ENCODE data around the gene PAK4.

Gene PAK4

GRCh38 chr19:39167461-39168257 lies 42.1 kb downstream of the PAK4 start:
- no peak for DNase-seq

GRCh38 chr19:39168258-39169142 lies 42.9 kb downstream of the PAK4 start:
- DNase-seq: no peak

GRCh38 chr19:39169143-39169810 lies 43.7 kb downstream of the PAK4 start:
- DNase-seq: no peak

- no peak for DNase-seq
Observed at GRCh38 chr19:39170386-39171231, 45.0 kb downstream of the PAK4 start.

DNA sequence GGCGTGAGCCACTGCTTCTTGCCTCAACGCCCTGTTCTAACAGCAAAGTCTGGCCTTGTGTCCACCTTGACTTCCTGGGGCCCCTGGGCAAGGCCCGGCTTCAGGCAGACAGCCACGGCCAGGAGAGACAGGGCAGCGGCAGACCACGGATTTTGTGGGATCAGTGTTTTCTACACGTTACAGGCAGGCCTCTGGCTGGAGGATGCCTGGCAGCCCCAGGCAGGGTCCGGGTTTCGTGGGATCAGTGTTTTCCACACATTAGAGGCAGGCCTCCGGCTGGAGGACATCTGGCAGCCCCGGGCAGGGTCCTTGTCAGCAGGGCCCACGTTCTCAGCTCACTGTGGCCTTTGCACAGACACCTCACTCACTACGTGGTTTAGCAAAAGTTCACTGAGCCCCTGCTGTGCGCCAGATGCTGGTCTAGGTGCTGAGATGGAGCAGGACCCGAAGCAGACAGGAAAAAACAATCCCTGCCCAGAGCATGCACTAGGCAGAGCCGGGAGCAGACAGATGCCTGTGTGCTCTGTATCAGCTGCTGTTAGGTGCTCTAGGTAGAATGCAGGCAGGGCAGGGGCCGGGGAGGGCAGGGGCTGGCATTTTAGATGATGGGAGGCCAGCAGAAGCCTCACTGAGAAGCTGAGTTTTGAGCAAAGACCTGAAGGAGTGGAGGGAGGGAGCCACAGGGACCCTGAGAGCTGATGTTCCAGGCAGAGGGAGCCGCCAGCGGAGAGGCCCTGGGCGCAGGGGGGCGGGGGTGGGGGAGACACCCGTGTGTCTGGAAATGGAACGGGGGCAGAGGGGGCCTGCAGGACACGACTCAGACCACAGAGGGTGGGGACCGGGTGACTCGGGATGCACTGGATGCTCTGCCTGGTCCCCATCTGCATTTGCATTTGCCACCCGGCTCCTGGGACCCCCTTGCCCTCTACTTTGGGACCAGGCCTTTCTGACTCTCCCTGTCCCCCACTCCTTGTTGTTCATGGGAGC lies 46.2 kb downstream of the PAK4 start:
- DNase-seq: peak; percentile 81

DNA sequence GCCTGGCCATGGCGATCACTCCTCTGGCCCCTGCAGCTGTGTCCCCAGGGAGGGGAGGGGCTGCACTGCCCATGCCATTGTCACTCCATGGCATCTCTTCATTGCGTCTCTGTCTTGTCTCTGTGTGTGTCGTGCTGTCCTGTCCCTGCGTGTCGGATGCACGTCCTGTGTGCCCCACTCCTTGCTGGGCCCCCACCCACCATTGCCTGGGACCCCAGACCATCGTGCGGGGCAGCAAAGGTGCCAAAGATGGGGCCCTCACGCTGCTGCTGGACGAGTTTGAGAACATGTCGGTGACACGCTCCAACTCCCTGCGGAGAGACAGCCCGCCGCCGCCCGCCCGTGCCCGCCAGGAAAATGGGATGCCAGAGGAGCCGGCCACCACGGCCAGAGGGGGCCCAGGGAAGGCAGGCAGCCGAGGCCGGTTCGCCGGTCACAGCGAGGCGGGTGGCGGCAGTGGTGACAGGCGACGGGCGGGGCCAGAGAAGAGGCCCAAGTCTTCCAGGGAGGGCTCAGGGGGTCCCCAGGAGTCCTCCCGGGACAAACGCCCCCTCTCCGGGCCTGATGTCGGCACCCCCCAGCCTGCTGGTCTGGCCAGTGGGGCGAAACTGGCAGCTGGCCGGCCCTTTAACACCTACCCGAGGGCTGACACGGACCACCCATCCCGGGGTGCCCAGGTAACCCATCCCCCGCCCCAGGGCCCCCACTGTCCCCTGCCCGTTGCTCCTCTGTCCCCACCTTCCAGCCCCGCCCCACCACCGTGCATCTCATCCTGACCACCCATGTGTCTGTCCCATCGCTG lies 47.3 kb downstream of the PAK4 start:
- no peak for DNase-seq

- no peak for DNase-seq
Observed at GRCh38 chr19:39173502-39173991, 48.0 kb downstream of the PAK4 start.

DNA sequence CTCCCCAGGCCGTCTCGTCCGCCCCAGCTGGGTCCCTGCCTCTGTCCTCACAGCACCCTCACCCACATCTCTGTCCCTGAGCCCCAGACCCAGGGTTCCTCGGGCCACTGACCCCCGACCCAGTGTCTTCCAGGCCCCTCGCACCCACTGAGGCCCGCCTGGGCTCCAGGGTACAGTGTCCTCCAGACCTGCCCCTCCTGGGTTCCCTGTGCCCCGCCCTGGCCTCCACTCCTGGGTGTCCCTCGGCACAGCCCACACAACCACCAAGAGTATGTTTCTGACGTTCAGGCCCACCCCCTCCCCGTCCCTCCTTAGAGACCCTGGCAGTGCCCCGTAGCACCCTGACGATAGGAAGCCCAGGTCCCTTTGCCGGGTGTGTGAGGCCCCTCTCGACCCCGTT lies 48.6 kb downstream of the PAK4 start:
- no peak for DNase-seq

DNA sequence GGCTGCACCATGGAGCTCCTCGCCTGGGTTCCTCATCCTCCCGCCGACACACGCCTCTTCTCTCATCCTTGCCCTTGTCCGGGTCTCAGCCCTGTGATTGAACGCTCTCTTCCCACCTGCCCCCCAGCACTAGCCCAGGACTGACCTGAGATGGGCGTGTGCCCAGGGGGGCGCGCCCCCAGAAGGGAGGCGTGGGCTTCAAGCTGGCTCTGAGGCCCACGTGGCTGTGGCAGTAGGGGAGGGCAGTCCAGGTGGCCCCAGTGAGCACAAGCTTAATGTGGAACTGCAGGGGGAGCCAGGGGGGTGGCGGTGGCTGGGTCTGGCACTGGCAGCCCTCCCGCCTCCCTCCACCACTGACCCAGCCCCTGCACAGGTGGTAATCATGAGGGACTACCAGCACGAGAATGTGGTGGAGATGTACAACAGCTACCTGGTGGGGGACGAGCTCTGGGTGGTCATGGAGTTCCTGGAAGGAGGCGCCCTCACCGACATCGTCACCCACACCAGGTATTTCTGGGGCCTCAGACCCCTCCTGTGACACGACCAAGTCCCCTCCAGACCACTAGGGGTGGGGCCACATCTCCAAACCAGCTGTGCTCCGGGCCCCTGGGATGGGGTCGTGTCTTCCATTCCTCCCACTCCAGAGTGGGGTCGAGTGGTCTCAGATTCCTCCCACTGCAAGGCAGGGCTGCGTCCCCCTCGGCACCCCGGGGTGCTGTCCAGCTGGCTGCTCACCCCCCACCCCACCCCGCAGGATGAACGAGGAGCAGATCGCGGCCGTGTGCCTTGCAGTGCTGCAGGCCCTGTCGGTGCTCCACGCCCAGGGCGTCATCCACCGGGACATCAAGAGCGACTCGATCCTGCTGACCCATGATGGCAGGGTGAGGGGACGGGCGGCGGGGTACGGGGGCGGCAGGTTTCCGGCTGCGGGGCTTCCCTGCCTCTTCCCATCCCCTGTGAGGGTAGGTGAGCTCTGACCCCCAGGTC lies 49.3 kb downstream of the PAK4 start:
- no peak for DNase-seq

DNA sequence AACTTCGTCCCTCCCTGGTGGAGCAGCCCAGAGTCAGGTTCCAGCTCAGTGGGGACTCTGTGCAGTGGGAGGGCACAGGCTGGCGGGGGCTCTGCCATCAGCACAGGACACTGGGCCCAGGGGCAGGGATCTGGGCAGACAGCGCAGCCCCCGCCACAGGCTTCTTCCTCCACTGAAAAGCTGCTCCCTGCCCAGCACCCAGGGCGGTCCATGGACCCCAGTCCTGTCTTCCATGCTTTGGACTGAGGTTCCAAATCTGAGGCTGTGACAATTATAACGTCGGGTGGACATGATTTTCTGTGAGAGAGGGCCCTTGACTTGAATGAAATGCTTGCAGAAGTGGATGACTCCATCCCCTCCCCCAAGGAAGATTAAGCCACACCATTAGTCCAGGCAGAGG lies 50.0 kb downstream of the PAK4 start:
- DNase-seq: no peak

DNA sequence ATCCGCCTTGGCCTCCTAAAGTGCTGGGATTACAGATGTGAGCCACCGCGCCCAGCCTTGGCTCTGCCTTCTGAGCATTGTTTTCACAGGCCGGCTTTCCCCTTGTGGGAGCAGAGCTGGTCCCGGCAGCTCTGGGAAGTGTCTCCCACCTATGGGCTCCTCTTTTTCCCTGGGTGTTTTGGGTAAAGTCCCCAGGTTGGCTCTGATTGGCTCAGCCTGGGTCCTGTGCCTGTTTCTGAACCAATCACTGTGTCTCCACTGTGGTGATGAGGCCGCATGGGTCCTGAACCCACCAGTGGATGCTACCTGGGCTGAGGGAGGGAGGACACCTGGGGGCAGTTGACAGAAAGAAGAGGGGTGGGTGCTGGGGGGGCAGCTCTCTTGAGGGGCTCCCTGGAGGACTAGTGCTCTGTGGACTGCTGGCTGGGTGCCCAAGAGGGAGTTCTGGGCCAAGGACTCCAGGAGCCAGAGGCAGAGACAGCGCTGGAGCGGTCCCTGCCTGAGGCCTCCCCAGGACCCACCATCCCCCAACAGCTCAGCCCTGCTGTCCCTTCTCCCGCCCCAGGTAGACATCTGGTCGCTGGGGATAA lies 51.6 kb downstream of the PAK4 start:
- no peak for DNase-seq

GRCh38 chr19:39177736-39178135 lies 52.1 kb downstream of the PAK4 start:
- no peak for DNase-seq

GRCh38 chr19:39178296-39179006 lies 52.9 kb downstream of the PAK4 start:
- DNase-seq: no peak

DNA sequence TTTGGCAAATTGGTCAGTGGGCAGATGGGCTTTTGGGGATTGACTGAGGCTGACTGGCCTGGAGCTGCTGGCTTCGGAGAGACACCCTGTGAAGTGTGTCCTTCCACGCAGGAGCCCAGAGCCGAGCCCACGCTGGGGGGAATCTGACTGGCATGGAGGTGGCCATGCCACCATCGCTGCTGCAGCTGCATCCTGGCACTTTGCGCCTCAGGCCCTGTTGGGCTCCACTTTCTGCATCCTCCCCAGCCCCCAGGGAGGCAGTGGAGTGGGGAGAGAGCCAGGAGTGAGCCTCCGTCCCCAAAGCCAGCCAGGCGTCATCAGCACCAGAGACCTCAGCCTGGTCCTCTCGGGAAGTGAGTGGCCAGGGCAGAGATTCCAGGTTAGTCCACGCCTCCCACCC lies 54.2 kb downstream of the PAK4 start:
- DNase-seq: no peak

DNA sequence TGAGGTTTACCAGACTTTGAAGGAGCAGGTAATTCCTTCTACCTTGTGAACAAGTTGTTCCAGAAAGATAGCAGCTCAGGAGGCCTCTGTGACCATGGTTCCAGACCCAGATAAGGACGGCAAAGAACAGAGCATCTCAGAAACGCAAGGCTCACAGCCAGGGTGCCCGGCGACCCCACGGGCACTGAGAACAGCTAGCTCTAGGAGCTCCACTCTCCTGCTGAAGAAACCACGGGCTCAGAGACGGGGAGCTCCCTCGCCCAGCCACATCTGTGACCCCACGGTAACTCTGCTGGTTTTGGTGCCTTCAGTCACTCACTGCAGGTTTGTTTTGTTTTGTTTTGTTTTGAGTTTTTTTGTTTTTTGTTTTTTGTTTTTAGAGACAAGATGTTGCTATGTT lies 55.2 kb downstream of the PAK4 start:
- no peak for DNase-seq

- DNase-seq: no peak
Observed at GRCh38 chr19:39181500-39182173, 56.1 kb downstream of the PAK4 start.

GRCh38 chr19:39182174-39182505 lies 56.6 kb downstream of the PAK4 start:
- DNase-seq: no peak

Data from NCI-H2171 treated with DMSO at 0.1 percent for 48 hours (cell line).